Measurements from ENCODE around the gene ALOX15. TPM values are rescaled to one million over a fixed set of nuclear protein-coding genes. Genes with fewer than 3 reads are reported as not detected.

Gene ALOX15
- total RNA-seq = not detected in 2 replicates

GRCh38 chr17:4641297-4642195 lies at the start of gene ALOX15:
TSS of gene ALOX15 (minus strand) at chr17:4641678. CDS start at chr17:4641651, 27 bp downstream.

GRCh38 chr17:4584101-4584916 lies 57.2 kb downstream of the ALOX15 start, which contains the start of gene SMTNL2:
TSS of gene SMTNL2 (plus strand) at chr17:4584529. CDS start at chr17:4584606, 77 bp downstream.

Other genes with a start within 250 kb of the ALOX15 start
- under 0.01 and 0.09 TPM in 2 replicates for gene SPNS3, start 207.7 kb downstream of the ALOX15 start, total RNA-seq
- gene SPNS2, start 142.8 kb downstream of the ALOX15 start, total RNA-seq = 3.7 and 5.3 TPM in 2 replicates
- 43.8 and 59.7 TPM in 2 replicates for gene MYBBP1A, start 86.3 kb downstream of the ALOX15 start, total RNA-seq
- gene GGT6, start 81.1 kb downstream of the ALOX15 start, total RNA-seq = not detected in 2 replicates
- 0.28 and 0.37 TPM in 2 replicates for gene SMTNL2, start 57.1 kb downstream of the ALOX15 start, total RNA-seq
- 9.0 and 11.9 TPM in 2 replicates for gene PELP1, start 62.5 kb upstream of the ALOX15 start, total RNA-seq
- 2.1 and 3.2 TPM in 2 replicates for gene ARRB2, start 69.0 kb upstream of the ALOX15 start, total RNA-seq
- 10.4 and 16.5 TPM in 2 replicates for gene MED11, start 89.8 kb upstream of the ALOX15 start, total RNA-seq
- 0.09 and 0.14 TPM in 2 replicates for gene ZMYND15, start 98.2 kb upstream of the ALOX15 start, total RNA-seq
- 1.8 and 2.1 TPM in 2 replicates for gene CXCL16, start 98.2 kb upstream of the ALOX15 start, total RNA-seq
- not detected in 2 replicates for gene TM4SF5, start 130.2 kb upstream of the ALOX15 start, total RNA-seq
- gene VMO1, start 144.7 kb upstream of the ALOX15 start, total RNA-seq = 0.74 and 3.3 TPM in 2 replicates
- gene GLTPD2, start 147.3 kb upstream of the ALOX15 start, total RNA-seq = not detected in 2 replicates
- 164 and 179 TPM in 2 replicates for gene PSMB6, start 154.5 kb upstream of the ALOX15 start, total RNA-seq
- gene PLD2, start 165.5 kb upstream of the ALOX15 start, total RNA-seq = 14.2 and 15.8 TPM in 2 replicates
- 17.1 and 21.0 TPM in 2 replicates for gene MINK1, start 191.7 kb upstream of the ALOX15 start, total RNA-seq

All from smooth muscle cell of bladder (primary cell).